ENCODE results near the gene CCDC187.
"Not testable (repeated sequence)": the region's sequence is repeated elsewhere in the genome, so short reads cannot be mapped to it uniquely, and the experiment has no call there.

Gene CCDC187

GRCh38 chr9:136239135-136239982 is 64.5 kb downstream of the CCDC187 start:
- no peak for DNase-seq (ENCODE audit: low spot score)

- DNase-seq (ENCODE audit: low spot score): no peak
These were observed 65.6 kb downstream of the CCDC187 start for GRCh38 chr9:136238342-136238732.

DNA sequence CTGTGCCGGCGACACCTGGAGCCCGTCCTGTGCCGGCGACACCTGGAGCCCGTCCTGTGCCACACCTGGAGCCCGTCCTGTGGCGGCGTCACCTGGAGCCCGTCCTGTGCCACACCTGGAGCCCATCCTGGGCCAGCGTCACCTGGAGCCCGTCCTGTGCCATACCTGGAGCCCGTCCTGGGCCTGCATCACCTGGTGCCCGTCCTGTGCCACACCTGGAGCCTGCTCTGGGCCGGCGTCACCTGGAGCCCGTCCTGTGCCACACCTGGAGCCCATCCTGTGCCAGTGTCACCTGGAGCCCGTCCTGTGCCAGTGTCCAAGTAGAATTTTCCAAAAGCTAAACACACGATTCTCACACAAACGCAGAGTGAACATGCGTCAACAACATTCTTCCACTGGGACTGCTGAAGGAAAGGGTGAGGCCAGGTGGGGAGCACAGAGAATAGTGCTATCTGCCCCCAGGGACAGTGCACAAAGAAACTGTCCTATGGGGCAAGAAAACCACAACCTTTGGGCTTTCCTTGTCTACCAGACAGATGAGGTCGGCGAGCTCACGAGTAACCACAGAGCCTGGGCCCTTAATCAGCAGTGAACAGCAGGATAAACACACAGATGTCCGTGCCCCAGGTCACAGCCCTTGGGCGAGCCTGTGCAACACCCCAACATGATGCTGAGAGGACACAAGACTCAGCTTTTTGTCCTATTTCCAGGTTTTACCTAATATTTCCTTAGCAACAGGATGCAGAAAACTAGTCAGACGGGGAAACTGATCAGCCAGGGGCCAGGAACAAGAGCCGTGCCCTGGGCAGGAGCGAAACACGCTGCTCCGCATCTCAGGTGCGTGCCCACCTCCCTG is 66.2 kb downstream of the CCDC187 start:
- peak; percentile 92 for DNase-seq (ENCODE audit: low spot score)

- not testable (repeated sequence) for DNase-seq (ENCODE audit: low spot score)
These were observed 67.2 kb downstream of the CCDC187 start for GRCh38 chr9:136236471-136237410.

- no peak for DNase-seq (ENCODE audit: low spot score)
These were observed 68.0 kb downstream of the CCDC187 start for GRCh38 chr9:136235709-136236455.

- DNase-seq (ENCODE audit: low spot score): no peak
These were observed 68.7 kb downstream of the CCDC187 start for GRCh38 chr9:136235171-136235570.

DNA sequence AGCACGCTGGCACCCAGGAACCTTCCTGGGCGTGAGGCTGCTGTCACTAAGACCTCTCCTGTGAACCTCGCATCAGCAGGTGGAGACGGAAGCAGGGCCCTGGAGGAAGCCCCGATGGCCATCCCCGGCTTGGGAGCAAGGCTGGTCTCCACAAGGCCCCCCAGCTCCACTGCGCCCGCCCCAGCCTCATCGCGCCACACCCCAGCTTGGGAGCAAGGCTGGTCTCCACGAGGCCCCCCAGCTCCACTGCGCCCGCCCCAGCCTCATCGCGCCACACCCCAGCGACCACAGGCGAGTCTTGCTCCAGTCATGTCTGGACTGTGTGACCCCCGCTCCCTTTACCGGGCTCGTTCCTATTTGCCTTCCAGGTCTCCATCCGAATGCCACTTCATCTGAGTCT is 69.3 kb downstream of the CCDC187 start:
- no peak for DNase-seq (ENCODE audit: low spot score)

- DNase-seq (ENCODE audit: low spot score): no peak
These were observed 70.0 kb downstream of the CCDC187 start for GRCh38 chr9:136233868-136234267.

GRCh38 chr9:136233411-136233810 is 70.5 kb downstream of the CCDC187 start:
- DNase-seq (ENCODE audit: low spot score): no peak

DNA sequence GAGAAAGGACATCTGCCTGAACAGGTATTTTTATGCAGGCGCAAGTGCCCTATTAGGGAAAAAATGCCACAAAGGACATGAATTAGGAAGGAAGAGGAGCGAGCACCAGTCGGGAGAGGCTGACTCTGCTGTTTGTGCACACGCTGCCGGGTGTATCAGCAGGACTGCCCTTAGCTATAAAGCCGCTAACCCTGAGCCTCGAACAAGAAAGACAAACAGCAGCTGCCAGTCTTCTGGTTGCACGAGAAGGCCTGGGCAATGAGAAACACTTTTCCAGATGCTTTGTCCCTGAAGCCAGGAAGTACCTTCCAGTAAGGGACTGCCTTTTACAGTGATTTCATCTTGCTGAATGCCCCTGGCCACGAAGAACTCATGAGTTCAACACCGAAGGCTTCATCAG is 70.9 kb downstream of the CCDC187 start:
- no peak for DNase-seq (ENCODE audit: low spot score)

GRCh38 chr9:136231478-136232297 is 72.2 kb downstream of the CCDC187 start:
- peak; percentile 76 for DNase-seq (ENCODE audit: low spot score)

- no peak for DNase-seq (ENCODE audit: low spot score)
These were observed 73.1 kb downstream of the CCDC187 start for GRCh38 chr9:136230773-136231172.

DNA sequence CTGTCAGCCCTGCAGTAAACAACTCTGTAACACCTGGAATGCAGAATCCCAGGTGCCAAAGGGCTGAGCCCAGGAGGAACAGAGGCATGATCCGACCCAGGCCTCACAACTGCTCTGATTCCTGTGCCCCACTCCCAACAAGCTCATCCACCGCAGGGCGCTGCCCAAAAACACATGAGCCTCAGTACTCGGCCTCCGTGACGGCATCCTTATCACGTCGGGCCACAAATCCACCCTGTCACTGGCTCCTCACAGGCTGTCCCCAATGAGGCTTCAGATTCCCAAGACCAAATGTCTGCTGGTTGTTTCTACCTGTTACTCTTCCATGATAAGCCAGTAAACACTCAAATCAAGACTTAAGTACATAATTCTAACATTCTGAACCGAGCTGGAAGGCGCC is 73.5 kb downstream of the CCDC187 start:
- peak; percentile 86 for DNase-seq (ENCODE audit: low spot score)

DNA sequence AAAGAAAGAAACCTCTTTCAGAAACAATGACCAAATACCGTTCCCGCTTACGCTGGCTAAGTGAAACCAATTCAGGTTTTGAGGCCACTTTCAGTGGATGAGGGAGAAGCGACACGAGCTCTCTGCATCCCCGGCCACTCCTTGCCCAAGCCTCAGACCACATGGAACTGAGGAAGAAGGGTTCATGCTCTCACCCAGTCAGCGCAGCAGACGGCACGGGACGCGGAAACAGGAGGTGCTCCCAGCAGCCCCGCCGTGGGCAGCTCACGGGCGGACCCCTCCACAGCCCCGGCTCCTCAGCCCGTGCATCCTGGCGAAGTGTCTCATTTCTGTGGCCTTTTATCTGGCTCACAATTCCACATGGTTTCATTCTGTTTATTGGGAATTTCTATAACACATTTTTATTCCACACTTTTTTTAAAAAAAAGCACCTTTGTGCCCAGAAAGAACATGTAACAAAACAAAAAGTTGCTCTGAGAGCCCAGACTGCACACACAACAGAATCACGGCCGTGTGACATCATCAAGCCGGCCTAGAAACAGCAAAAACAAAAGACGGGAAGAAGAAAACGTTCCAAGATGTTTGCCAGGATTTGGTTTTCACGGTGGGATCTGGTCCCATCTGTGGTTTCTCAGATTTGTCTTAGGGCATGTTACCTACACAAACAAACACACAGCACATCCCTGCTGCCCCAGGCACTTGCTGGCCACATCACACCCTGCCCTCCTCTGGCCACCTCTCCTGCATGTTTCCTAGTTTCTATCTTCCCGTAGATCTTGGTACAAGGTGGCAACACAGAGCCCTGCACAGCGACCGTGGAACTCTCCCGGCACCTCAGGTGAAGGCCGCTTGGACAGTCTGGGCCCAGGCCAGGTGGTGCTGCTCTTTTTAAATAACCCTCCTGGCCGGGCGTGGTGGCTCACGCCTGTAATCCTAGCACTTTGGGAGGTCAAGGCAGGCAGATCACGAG is 74.5 kb downstream of the CCDC187 start:
- no peak for DNase-seq (ENCODE audit: low spot score)

- no peak for DNase-seq (ENCODE audit: low spot score)
These were observed 75.6 kb downstream of the CCDC187 start for GRCh38 chr9:136228107-136228875.

GRCh38 chr9:136226680-136227407 is 77.0 kb downstream of the CCDC187 start:
- no peak for DNase-seq (ENCODE audit: low spot score)

All from hematopoietic multipotent progenitor cell treated with erythropoietin and hydrocortisone succinate and interleukin-3 and kit ligand, for 15 days (in vitro differentiated cells).